Tibial nerve (tissue), 4 donors: ENCODE data around the gene RIMS4.

Experiments used
- CTCF ChIP-seq, 5 experiments: fragments of 200-600 bp in 3 of 5; fragments of 450-650 bp in 2 of 5; sonication (generic) in 3 of 5; IDR thresholded peaks; one replicate each; pipeline ENCODE4 v1.5.1; 2016 to 2019; ENCODE audit warnings: antibody characterized with exemption in 5 of 5, mild to moderate bottlenecking in 3 of 5, moderate library complexity in 2 of 5
- EP300 ChIP-seq, 2 donors: sonication (generic); formaldehyde crosslinking; IDR thresholded peaks; one replicate each; pipeline ENCODE4 v1.6.1; 2017; ENCODE audit warnings: antibody characterized with exemption in 2 of 2, mild to moderate bottlenecking in 1 of 2
- POLR2A ChIP-seq, 2 donors: fragments of 450-650 bp; IDR thresholded peaks; one replicate each; pipeline ENCODE4 v1.6.1; 2017; ENCODE audit warnings: antibody characterized with exemption in 2 of 2, mild to moderate bottlenecking in 2 of 2, moderate library complexity in 2 of 2

- TF ChIP-seq POLR2A (IDR thresholded peaks at IDR 0.05) (no peak), CTCF (IDR thresholded peaks at IDR 0.05) (no peak), EP300 (IDR thresholded peaks at IDR 0.05) (no peak)
Observed at GRCh38 chr20:44742304-44743079, 67.9 kb downstream of the RIMS4 start.
